Testis (tissue), 2 donors: Measurements from ENCODE around the gene STEAP3.

Experiments
- CTCF ChIP-seq, 3 experiments: fragments of 450-650 bp in 2 of 3; fragments of 200-600 bp in 1 of 3; sonication (generic) in 1 of 3; IDR thresholded peaks; one replicate each; pipeline ENCODE4 v1.5.1; 2016 to 2019; ENCODE audit warnings: antibody characterized with exemption in 3 of 3, mild to moderate bottlenecking in 2 of 3, moderate library complexity in 1 of 3
- POLR2A ChIP-seq: fragments of 450-650 bp; IDR thresholded peaks from one replicate; pipeline ENCODE4 v1.6.1; 2017; ENCODE audit warnings: antibody characterized with exemption, mild to moderate bottlenecking, moderate library complexity

GRCh38 chr2:119289642-119290041, 66.0 kb downstream of the STEAP3 start:
- no peak for TF ChIP-seq CTCF (IDR thresholded peaks at IDR 0.05)
- no peak for TF ChIP-seq POLR2A
